HTERT RPE-1 (cell line): Measurements from ENCODE around the gene PRKD3.
"Not testable (repeated sequence)": the region's sequence is repeated elsewhere in the genome, so short reads cannot be mapped to it uniquely, and the experiment has no call there.

Experiments
- in situ Hi-C: fragments of 300-500 bp; cut with MboI; formaldehyde crosslinking; loops from 4 replicates; pipeline ENCODE4 v1.14.3; 2020; ENCODE audit warnings: low sequenced_read_pairs

The PRKD3 gene

DNA sequence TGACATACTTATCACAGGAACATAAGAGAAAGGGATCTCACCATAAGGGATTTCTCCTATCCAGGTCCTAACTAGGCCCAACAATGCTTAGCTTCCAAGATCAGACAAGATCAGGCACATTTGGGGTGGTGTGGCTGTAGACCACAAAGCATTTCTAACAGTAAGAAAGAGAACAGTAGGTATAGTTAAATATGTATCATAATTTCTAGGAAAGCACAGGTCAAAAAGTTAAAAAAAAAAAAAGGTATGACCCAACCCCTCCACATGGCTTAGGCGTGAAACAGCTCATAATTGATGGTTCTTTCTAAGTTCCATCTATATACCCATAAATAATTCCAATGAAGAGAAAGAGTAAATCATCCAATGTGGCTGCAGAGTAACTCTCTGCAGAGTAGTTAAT is 6.9 kb downstream of the PRKD3 start:
- in situ Hi-C loops: no loop called here

DNA sequence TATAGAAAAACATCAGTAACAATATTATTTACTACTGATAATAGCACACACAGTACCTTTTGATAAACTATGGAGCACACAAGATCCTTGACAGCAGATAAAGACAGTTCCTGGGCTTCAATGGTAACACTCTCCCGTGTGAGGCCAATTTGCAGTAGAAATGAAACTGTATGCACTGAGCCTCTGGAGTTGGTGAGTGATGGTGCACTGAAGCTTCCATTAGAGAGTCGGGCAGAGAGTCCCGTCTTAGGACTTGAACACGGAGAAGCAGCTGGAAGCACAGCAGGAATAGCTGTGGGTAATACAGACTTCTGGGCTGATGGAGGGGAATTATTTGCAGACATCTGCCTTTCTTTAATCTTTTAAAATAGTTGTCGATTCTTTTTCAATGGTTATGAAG is 8.5 kb downstream of the PRKD3 start:
- in situ Hi-C loops: no loop called here

DNA sequence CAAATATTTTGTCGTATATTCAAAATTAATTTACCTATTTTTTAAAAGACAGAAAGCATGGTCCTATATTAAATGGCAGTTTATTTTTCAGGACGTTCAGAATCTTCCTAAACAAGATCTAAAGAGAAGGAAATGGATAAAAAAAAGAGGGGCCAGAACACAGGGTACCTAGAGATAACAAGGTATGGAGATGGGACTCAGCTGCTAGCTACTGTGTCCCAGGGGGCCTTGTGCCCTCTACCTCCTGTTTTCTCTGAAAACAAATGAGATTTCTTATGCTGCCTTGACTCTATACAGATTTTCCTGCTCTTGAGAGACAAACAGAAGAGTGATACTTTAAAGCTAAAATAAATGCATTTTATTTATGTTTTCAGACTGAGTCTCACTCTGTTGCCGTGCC is 9.3 kb downstream of the PRKD3 start:
- in situ Hi-C loops: no loop called here

DNA sequence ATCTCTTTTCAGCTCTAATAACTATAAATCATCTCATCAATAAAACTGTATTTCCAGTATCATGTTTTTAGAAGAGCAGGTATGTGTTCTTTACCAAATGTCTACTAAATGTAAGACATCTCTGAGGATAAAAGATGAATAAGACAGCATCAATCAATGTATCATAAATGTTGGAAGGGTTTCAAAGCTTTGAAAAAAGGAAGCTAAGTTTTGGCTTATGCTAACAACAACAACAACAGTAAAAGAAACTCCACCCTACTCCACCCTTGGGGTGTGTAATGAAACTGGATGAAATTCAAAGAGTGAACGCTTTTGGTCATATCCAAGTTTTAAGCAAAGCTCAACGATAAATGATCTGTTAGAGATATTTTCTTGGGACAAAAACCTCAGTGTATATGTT is 17.1 kb downstream of the PRKD3 start:
- in situ Hi-C loops: no loop called here

DNA sequence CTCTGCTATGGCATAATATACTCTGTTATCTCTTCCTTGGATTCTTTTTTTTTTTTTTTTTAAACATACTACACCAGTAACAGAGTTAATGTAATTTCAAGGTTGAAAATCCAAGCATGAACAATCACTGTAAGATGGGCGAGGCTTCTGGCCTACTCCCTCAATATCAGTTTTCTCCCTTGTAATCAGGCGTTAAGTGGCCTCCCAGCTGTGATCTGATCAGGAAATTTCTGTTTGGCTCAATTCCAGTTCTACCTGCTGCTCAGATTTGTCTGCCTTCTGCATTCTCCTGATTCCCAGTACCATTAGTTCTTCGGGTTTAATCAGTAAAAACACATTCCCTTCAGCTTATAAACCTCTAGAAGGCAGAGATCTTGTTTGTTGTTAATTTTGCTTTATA is 18.6 kb downstream of the PRKD3 start:
- in situ Hi-C loops: no loop called here

DNA sequence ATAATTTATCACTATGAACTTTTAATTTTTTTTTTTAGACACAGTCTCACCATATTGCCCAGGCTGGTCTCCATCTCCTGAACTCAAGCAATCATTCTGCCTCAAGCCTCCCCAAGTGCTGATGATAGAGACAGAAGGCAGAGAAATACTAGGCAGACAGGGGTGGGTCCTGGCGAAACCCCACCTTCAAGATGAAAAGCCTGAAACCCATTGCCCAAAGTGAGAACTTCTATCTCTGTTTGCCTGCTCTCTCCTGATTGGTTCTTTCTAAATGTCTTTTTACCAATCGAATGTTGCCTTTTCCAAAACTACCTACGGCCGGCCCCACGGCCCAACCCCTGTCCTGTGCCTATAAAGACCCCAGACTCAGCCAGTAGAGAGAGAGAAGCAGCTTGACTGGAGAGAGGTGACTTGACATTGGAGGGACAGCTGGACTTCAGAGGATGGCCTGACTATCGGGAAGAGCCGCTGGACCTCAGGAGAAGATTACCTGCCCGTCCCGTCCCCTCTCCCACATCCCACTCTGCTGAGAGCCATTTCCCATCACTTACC is 21.9 kb downstream of the PRKD3 start:
- in situ Hi-C loops: no loop called here

DNA sequence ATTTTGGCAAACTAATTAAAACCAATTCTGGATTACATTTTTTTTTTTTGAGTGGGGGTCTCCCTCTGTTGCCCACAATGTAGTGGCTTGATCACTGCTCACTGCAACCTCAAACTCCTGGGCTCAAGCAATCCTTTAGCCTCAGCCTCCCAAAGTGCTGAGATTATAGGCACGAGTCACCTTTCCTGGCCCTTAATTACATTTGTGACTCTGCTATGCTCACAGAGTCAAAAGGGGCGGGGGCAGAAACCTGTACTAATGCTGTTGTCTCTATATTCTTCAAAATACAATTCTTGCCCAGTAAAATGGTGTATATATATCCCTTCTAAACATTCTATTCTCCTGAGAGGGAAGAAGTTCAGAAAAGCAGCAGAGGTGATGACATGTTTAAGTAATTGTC is 23.2 kb downstream of the PRKD3 start:
- in situ Hi-C loops: no loop called here

DNA sequence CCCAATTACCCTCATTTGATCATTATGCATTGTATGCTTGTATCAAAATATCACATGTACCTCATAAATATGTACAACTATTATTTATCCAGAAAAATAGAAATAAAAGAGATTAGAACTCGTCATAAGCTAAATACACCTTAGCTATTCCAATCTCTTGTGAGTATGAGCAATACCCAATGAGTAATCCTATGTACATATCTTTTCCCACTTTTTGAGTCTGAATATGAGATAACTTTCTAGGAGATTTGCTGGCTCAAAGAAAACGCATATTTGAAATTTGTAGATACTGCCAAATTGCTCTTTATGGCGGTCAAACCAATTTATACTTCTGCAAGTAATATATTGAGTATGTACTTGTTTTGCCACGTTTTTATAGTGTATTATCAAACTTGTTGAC is 24.1 kb downstream of the PRKD3 start:
- in situ Hi-C loops: no loop called here

DNA sequence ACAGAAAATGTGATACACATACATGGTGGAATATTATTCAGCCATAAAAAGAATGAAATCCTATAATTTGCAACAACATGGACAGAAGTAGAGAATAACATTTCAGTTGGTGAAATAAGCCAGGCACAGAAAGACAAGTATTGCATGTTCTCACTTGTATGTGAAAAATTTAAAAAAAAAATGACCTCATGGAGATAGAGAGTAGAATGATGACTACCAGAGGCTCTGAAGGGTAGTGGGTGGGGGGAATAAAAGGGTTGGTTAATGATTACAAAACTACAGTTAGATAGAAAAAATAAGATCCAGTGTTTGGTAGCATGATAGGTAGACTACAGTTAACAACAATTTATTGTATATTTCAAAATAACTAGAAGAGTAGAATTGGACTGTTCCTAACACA is 24.5 kb downstream of the PRKD3 start:
- in situ Hi-C loops: no loop called here

DNA sequence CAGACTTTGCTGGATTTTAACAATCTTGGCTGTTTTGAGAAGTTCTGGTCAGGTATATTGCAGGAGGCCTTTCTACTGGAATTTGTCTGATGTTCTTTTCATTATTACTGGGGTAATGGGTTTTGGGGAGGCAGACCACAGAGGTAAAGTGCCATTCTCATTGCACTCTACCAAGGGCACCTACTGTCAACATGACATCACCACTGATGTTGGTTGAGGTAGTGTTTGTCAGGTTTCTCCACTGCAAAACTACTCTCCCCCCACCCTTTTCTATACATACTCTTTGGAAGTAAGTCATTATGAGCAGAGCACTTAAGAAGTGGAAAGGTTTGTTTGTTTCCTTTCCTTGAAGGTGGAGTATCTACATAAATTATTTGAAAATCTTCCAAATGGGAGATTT is 27.0 kb downstream of the PRKD3 start:
- in situ Hi-C loops: no loop called here

DNA sequence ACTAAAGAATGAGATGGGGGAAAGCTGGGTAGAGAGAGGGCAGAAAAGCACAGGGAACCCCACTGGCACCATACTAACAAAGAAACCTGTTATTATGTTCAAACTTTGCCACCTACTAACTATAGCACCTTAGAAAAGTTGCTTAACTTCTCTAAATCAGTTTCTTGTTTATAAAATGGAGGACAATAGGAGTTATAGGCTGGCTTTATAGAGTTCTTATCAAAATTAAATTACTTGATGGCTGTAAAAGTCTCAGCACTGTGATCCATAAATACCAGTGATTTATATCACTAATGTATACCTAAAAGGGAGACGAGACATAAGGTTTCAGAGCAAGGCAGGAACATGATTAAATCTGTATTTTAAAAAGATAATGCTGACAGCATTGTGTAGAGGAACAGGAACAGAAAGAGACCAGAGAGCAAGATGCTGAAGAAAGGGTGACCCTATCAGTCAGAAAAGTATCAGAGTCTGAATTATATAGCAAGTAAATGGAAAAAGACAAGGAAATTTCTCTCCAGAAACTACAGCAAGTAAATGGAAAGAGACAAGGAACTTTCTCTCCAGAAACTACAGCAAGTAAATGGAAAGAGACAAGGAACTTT is 29.1 kb downstream of the PRKD3 start:
- in situ Hi-C loops: no loop called here

DNA sequence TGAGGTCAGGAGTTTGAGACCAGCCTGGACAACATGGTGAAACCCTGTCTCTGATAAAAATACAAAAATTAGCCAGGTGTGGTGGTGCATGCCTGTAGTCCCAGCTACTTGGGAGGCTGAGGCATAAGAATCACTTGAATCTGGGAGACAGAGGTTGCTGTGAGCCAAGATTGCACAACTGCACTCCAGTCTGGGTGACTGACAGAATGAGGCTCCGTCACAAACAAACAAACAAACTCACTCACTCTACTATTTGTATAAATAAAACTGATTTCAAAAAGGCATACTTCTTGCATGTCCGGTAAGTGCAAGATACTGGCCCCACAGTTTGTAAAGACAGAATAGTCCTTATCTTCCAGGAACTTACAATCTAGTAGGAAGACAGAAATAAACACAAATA is 29.8 kb downstream of the PRKD3 start:
- in situ Hi-C loops: not testable (repeated sequence)

DNA sequence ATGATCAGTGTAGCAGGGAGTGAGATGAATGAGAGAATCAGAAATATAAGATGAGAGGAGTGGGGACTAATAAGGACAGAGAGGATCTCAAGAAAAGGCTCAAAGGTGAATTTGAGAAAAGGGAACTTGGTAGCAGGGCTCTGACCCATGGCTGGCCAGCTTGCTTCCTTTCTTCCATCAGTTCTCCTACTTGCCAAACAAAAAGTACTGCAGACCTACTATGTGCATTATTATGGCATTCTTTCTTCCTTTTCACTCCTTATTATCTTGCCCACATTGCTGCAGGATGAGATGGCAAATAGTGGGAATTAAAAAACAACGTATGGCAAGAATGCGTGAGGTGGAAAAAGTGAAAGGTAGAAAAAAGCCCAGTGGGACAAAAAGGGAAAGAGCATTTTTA is 33.0 kb downstream of the PRKD3 start:
- in situ Hi-C loops: no loop called here

DNA sequence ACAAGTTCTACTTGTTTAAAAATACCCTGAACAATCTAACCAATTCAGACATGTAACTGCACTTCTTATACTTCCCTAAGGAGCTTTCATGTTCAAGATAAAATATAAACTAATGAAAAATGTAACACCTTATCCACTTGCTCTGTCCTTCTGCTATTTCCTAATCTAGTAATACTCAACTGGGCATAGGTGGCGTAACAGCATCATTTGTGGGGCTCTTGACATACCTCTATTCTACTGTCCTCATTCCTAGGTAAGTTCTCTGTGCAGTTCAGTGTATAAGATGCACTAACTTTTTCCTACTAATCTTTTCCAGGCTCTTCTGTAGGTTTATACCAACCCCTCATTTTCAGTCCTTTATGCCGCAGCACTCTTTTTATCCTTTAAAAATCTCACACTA is 36.7 kb downstream of the PRKD3 start:
- in situ Hi-C loops: no loop called here

DNA sequence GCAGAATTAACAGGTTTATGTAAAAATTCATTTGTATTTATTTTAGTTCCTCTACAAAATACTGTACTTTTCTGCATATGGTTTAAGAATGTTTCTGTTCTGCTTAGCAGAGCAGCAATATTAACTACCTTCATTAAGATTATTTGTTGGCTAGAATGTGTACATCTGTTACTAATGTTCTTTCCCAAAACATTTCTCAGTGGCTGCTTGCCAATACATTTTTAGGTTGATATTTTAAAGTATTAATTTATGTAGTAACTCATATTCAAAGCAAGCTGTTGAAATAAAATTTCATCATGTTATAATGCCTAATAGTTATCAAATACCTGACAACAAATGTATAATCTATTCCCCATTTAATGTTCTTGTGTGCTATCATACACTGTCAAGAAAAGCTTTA is 40.3 kb downstream of the PRKD3 start:
- in situ Hi-C loops: no loop called here

DNA sequence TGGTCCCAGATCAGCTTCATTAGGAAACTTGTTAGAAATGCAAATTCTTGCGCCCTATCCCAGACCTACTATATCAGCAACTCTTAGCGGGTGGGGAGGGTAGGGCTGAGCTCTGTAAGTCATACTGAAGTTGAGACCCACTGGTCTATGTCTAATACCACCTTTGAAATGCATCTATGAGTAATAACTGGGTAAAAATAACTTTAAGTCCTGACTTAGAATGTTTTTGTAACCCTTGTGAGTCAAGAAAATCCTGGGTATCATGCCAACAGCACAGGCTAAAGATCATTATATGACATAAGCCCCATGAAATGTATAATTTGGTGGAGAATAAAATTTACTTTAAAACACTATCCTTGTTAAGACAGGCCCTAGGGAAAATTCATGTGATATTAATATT is 41.4 kb downstream of the PRKD3 start:
- in situ Hi-C loops: no loop called here

DNA sequence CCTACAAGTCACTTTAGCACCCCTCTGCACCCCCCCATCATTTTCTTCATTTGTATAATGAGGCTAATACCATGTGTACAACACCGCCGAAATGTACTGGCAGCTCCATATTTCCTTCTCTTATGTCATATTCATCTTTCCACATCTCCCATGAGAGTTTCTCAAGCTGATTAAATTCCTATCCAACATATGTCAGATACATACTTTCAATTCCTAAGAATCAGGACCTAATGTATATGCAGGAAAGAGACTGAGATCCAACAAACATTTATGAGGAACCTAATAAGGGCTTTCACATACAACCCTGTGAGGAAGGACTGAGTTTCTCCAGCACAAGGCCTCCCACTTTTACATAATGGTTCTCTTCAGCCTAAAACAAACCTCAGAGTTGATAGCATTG is 41.9 kb downstream of the PRKD3 start:
- in situ Hi-C loops: no loop called here

DNA sequence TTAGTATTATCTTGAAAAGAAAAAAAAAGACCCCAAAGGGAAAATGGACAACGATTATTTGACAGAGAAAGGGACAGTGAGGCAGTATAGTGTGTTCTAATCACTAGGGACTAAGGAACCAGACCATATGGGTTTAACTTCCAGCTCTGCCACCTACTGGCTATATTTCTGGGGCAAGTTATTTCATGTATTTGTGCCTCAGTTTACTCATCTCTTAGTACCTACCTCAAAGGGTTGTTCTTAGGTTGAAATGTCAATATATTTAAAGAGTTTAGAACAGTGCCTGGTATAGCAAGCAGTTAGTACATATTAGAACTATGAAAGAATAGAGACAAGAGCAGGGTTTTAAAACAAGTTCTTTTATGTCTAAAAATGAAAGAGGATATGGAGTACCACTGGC is 42.7 kb downstream of the PRKD3 start:
- in situ Hi-C loops: no loop called here

DNA sequence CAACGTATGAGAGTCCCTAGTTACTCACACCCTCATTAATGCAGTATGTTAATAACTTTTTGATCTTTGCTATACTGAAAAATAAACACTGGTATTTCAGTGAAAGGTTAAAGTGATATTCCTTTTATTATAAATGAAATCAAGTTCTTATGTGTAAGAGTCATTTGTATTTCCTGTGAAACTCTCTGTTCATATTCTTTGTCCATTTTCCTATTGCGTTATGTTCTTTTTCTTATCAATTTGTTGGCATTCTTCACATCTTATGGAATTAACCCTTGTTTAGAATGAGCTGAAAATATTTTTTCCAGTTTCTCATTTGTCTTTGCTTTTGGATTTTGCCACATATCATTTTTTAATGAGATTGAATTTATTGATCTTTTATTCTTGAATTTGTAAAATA is 48.3 kb downstream of the PRKD3 start:
- in situ Hi-C loops: no loop called here
